GM19468 (cell line): ENCODE data around the gene SYNGR2.
"Not testable (repeated sequence)": the region's sequence is repeated elsewhere in the genome, so short reads cannot be mapped to it uniquely, and the experiment has no call there.

Source experiments
- ATAC-seq: cut with Tn5 transposase; IDR thresholded peaks from one replicate; pipeline ENCODE4 v1.9.1; 2021; ENCODE audit warnings: mild to moderate bottlenecking, moderate library complexity, moderate number of reproducible peaks; ENCODE audit not compliant: unreplicated experiment; ENCODE audit errors: extremely low read depth

Gene SYNGR2

GRCh38 chr17:78129351-78130089, 38.9 kb upstream of the SYNGR2 start:
- no peak for ATAC-seq

GRCh38 chr17:78130090-78130436, 38.3 kb upstream of the SYNGR2 start:
- no peak for ATAC-seq

- no peak for ATAC-seq
Measured at GRCh38 chr17:78130437-78131101, 37.8 kb upstream of the SYNGR2 start, which contains the start of gene TMC8. Gene TMC8 (plus strand): TSS chr17:78130771. CDS start chr17:78131589, 818 bp downstream.

GRCh38 chr17:78131172-78132083, 37.0 kb upstream of the SYNGR2 start:
- ATAC-seq, result no peak

- ATAC-seq, result no peak
Measured at GRCh38 chr17:78132084-78132676, 36.2 kb upstream of the SYNGR2 start.

- ATAC-seq, result no peak
Measured at GRCh38 chr17:78132767-78133178, 35.6 kb upstream of the SYNGR2 start.

- no peak for ATAC-seq
Measured at GRCh38 chr17:78133179-78133951, 35.0 kb upstream of the SYNGR2 start.

- no peak for ATAC-seq
Measured at GRCh38 chr17:78133971-78134898, 34.1 kb upstream of the SYNGR2 start.

- ATAC-seq, result no peak
Measured at GRCh38 chr17:78134899-78135385, 33.4 kb upstream of the SYNGR2 start.

- ATAC-seq, result no peak
Measured at GRCh38 chr17:78135858-78136500, 32.4 kb upstream of the SYNGR2 start.

GRCh38 chr17:78137392-78138203, 30.8 kb upstream of the SYNGR2 start:
- no peak for ATAC-seq

- ATAC-seq, result no peak
Measured at GRCh38 chr17:78138204-78139060, 29.9 kb upstream of the SYNGR2 start.

GRCh38 chr17:78139861-78140168, 28.6 kb upstream of the SYNGR2 start:
- not testable (repeated sequence) for ATAC-seq

- peak; percentile 48 for ATAC-seq
Measured at GRCh38 chr17:78140169-78141051, 28.0 kb upstream of the SYNGR2 start.

GRCh38 chr17:78141437-78142118, 26.8 kb upstream of the SYNGR2 start:
- ATAC-seq, result no peak
